Prostate gland (tissue), 2 donors: ENCODE results near the gene STUM.

Source experiments
- POLR2A ChIP-seq: fragments of 450-650 bp; IDR thresholded peaks from one replicate; pipeline ENCODE4 v1.6.1; 2016; ENCODE audit warnings: antibody characterized with exemption, mild to moderate bottlenecking
- TF ChIP-seq, protein P1 (sequence below), 4 experiments: fragments of 200-600 bp in 2 of 4; fragments of 450-650 bp in 2 of 4; sonication (generic) in 2 of 4; IDR thresholded peaks; 1 replicate in 3 of 4; 2 replicates in 1 of 4; pipeline ENCODE4 v1.5.1; 2016 to 2019; ENCODE audit warnings: antibody characterized with exemption in 4 of 4, mild to moderate bottlenecking in 2 of 4, moderate library complexity in 2 of 4

DNA sequence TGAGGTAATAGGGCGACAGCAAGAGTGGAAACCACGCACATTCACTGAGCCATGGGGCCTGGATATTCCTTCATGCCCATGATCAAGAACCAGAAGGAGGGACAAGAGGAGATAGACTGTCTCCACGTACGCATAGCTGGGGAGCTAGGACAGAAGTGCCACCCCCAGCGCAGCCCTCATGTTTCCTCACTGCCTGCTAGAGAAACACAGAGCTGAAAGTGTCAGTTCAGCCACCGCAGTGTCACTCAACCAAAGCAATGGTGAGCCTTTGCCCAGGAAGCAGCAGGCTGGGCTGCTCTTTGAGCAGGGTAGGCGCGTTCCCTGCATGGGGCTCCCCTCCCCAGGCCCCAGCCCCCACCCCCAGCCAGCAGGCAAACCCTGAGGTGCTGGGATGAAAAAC is 68.5 kb downstream of the STUM start:
- TF ChIP-seq POLR2A, result no peak
- TF ChIP-seq, protein P1, sequence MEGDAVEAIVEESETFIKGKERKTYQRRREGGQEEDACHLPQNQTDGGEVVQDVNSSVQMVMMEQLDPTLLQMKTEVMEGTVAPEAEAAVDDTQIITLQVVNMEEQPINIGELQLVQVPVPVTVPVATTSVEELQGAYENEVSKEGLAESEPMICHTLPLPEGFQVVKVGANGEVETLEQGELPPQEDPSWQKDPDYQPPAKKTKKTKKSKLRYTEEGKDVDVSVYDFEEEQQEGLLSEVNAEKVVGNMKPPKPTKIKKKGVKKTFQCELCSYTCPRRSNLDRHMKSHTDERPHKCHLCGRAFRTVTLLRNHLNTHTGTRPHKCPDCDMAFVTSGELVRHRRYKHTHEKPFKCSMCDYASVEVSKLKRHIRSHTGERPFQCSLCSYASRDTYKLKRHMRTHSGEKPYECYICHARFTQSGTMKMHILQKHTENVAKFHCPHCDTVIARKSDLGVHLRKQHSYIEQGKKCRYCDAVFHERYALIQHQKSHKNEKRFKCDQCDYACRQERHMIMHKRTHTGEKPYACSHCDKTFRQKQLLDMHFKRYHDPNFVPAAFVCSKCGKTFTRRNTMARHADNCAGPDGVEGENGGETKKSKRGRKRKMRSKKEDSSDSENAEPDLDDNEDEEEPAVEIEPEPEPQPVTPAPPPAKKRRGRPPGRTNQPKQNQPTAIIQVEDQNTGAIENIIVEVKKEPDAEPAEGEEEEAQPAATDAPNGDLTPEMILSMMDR (IDR thresholded peaks at IDR 0.05), result no peak
